Measurements from ENCODE around the gene ST8SIA1. TPM values are rescaled to one million over a fixed set of nuclear protein-coding genes. Genes with fewer than 3 reads are reported as not detected.

Gene ST8SIA1
- polyA plus RNA-seq, 1 donor from 2014 or later, result 22.5 TPM

DNA sequence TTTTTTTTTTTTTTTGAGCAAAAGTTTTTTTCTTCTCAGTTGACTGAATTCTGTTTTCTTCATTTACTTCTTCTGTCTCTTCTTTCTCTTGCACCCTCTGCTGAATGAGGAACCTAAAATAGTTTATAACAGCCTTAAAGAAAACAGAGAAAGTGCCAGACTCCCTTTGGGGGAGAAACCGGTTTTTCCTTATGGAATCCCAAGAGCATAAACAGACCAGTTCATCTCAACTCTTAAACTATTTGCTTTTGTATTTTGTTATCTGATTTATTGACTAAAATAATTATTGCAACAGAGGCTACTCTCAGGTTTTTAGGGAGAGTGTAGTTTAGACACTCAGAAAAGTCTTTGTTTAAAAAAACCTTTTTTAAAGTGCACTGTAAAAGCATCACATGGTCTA is 30.2 kb downstream of the ST8SIA1 start:
- Histone ChIP-seq H3F3A (ENCODE audit: insufficient read depth, low read length, poor library complexity, severe bottlenecking) (no peaks in the 10 kb centered on the region), H3K27ac (ENCODE audit: low read length) (no peak overlapping the region), H2AFZ (ENCODE audit: low read depth, low read length) (no peak overlapping the region), H3K79me2 (replicated peaks; ENCODE audit: insufficient read depth, low read length) (no peaks in the 10 kb centered on the region), H3K9me3 (ENCODE audit: low read length) (no peaks in the 10 kb centered on the region), H4K20me1 (ENCODE audit: insufficient read depth) (no peaks in the 10 kb centered on the region), H3K4me3 (ENCODE audit: low read length) (no peak overlapping the region), H3K36me3 (ENCODE audit: insufficient read depth, low read length) (no peaks in the 10 kb centered on the region), H3K4me2 (ENCODE audit: low read length) (no peak overlapping the region), H3K27me3 (ENCODE audit: insufficient read depth, low read depth, low read length) (no peaks in the 10 kb centered on the region), H3K9me2 (ENCODE audit: insufficient read depth, low read length) (no peaks in the 10 kb centered on the region), H3K9ac (ENCODE audit: low read length) (no peak overlapping the region)
- no peak for TF ChIP-seq RAD21 (conservative IDR thresholded peaks at IDR 0.05)
- no peak for TF ChIP-seq EP300 (conservative IDR thresholded peaks at IDR 0.05; ENCODE audit: poor library complexity, severe bottlenecking)
- TF ChIP-seq TAF1 (IDR thresholded peaks at IDR 0.05; ENCODE audit: low read depth), result no peak
- TF ChIP-seq, protein P1, sequence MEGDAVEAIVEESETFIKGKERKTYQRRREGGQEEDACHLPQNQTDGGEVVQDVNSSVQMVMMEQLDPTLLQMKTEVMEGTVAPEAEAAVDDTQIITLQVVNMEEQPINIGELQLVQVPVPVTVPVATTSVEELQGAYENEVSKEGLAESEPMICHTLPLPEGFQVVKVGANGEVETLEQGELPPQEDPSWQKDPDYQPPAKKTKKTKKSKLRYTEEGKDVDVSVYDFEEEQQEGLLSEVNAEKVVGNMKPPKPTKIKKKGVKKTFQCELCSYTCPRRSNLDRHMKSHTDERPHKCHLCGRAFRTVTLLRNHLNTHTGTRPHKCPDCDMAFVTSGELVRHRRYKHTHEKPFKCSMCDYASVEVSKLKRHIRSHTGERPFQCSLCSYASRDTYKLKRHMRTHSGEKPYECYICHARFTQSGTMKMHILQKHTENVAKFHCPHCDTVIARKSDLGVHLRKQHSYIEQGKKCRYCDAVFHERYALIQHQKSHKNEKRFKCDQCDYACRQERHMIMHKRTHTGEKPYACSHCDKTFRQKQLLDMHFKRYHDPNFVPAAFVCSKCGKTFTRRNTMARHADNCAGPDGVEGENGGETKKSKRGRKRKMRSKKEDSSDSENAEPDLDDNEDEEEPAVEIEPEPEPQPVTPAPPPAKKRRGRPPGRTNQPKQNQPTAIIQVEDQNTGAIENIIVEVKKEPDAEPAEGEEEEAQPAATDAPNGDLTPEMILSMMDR (IDR thresholded peaks at IDR 0.05; ENCODE audit: poor library complexity, severe bottlenecking), result no peak
- TF ChIP-seq MXI1 (conservative IDR thresholded peaks at IDR 0.05; ENCODE audit: poor library complexity, severe bottlenecking), result no peak
- TF ChIP-seq REST (IDR thresholded peaks at IDR 0.05; ENCODE audit: borderline replicate concordance), result no peak
- no peak for TF ChIP-seq EZH2 (IDR thresholded peaks at IDR 0.05; ENCODE audit: borderline replicate concordance, insufficient read depth, low read length, poor library complexity, severe bottlenecking)
- no peak for TF ChIP-seq SMC3 (conservative IDR thresholded peaks at IDR 0.05; ENCODE audit: poor library complexity)
- TF ChIP-seq POLR2AphosphoS5 (IDR thresholded peaks at IDR 0.05), result no peak

DNA sequence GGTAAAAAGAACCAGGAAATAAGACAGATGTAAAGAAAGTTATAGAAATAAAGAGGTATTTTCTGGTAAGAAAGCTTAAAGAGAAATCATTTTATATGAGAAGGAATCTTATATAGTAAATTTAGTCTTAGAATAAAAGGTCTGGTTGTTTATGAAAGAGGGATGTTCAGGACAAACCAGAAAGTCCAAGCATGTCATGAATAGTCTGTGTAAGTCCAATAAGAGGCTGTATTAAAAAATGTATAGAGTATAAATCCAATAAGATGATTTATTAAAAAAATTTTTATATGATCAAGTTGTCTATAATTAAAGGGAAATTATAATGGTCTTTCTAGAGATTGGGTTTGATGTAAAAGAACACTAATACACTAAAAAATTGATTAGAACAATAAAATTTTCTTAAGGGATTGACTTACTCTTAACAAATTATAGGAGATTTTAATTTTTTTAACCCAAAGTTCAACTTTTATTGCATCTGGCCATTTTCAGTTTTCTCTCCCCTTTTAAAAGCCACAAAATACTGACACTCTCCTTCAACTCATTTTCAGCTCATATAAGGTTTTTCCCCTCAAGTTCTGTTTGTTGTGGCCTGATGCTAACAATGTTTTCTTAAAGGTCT is 35.1 kb downstream of the ST8SIA1 start:
- no peaks in the 10 kb centered on the region for H3K9me3 ChIP-seq (ENCODE audit: low read length)
- no peak overlapping the region for H3K9ac ChIP-seq (ENCODE audit: low read length)
- no peaks in the 10 kb centered on the region for H3K9me2 ChIP-seq (ENCODE audit: insufficient read depth, low read length)
- H3K27me3 ChIP-seq (ENCODE audit: insufficient read depth, low read depth, low read length), result no peaks in the 10 kb centered on the region
- TF ChIP-seq REST (IDR thresholded peaks at IDR 0.05; ENCODE audit: borderline replicate concordance) (no peak), SMC3 (conservative IDR thresholded peaks at IDR 0.05; ENCODE audit: poor library complexity) (no peak), EP300 (conservative IDR thresholded peaks at IDR 0.05; ENCODE audit: poor library complexity, severe bottlenecking) (no peak), TAF1 (IDR thresholded peaks at IDR 0.05; ENCODE audit: low read depth) (no peak), RAD21 (conservative IDR thresholded peaks at IDR 0.05) (no peak), POLR2AphosphoS5 (IDR thresholded peaks at IDR 0.05) (no peak), EZH2 (IDR thresholded peaks at IDR 0.05; ENCODE audit: borderline replicate concordance, insufficient read depth, low read length, poor library complexity, severe bottlenecking) (no peak), MXI1 (conservative IDR thresholded peaks at IDR 0.05; ENCODE audit: poor library complexity, severe bottlenecking) (no peak)
- TF ChIP-seq, protein P1 (IDR thresholded peaks at IDR 0.05; ENCODE audit: poor library complexity, severe bottlenecking), result no peak
- no peak overlapping the region for H3K4me3 ChIP-seq (ENCODE audit: low read length)
- no peaks in the 10 kb centered on the region for H4K20me1 ChIP-seq (ENCODE audit: insufficient read depth)
- no peak overlapping the region for H2AFZ ChIP-seq (ENCODE audit: low read depth, low read length)
- no peak overlapping the region for H3K4me2 ChIP-seq (ENCODE audit: low read length)
- no peaks in the 10 kb centered on the region for H3K36me3 ChIP-seq (ENCODE audit: insufficient read depth, low read length)
- H3K79me2 ChIP-seq (replicated peaks; ENCODE audit: insufficient read depth, low read length), result no peaks in the 10 kb centered on the region
- no peak overlapping the region for H3K27ac ChIP-seq (ENCODE audit: low read length)
- no peaks in the 10 kb centered on the region for H3F3A ChIP-seq (ENCODE audit: insufficient read depth, low read length, poor library complexity, severe bottlenecking)

Data from neural cell (in vitro differentiated cells).